PC-9 (cell line): ENCODE measurements around the gene ZSWIM4.

Experiments
- EZH2 ChIP-seq: fragments of 200-600 bp; sonication (generic); IDR thresholded peaks from 2 replicates; pipeline ENCODE4 v1.8.0; 2017; ENCODE audit warnings: antibody characterized with exemption, low read depth
- TF ChIP-seq, protein P1 (sequence below): fragments of 200-600 bp; sonication (generic); conservative IDR thresholded peaks from 2 replicates; pipeline ENCODE4 v1.6.1; 2017; ENCODE audit warnings: mixed run types, antibody characterized with exemption, mild to moderate bottlenecking, moderate library complexity

DNA sequence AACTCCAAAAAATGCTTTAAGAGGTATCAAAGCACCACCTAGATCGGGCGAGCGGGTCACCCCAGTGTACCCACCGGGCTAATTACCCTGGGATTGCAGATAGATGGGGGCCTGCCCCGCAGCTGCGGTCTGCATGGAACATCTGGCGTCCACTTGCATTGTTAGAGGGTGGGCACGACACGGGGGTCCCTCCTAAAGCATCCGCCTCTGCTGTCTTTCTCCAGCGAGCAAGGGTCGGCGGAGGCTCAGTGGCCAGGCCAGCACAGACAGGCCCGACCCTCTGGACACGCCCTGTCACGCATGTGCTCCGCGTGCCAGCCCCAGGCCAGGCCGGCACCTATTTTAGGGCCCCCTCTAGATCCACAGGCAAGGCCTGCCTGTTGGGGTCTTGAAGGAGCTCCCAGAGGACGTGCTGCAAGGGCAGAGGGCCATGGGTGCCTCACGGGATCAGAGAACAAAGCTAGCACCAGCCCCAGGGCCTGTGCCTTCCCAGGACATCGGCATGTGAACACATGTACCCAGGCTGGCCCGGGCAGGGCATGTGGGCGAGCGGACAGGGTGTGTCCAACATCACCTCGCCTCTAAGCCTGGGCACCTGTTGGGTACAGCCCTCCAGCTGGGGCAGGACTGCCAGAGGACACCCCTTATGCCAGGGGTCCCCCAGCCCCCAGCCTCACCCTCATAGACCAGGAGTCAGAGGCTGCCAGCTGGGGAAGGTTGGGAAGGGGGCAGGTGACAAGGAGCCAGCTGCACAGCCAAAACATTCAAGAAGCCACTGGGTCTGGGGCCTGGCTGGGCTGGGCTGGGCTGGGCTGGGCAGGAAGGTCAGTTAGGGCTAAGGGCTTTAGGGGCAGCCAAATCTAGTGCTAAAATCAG lies 46.1 kb downstream of the ZSWIM4 start:
- TF ChIP-seq, protein P1, sequence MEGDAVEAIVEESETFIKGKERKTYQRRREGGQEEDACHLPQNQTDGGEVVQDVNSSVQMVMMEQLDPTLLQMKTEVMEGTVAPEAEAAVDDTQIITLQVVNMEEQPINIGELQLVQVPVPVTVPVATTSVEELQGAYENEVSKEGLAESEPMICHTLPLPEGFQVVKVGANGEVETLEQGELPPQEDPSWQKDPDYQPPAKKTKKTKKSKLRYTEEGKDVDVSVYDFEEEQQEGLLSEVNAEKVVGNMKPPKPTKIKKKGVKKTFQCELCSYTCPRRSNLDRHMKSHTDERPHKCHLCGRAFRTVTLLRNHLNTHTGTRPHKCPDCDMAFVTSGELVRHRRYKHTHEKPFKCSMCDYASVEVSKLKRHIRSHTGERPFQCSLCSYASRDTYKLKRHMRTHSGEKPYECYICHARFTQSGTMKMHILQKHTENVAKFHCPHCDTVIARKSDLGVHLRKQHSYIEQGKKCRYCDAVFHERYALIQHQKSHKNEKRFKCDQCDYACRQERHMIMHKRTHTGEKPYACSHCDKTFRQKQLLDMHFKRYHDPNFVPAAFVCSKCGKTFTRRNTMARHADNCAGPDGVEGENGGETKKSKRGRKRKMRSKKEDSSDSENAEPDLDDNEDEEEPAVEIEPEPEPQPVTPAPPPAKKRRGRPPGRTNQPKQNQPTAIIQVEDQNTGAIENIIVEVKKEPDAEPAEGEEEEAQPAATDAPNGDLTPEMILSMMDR: no peak
- no peak for TF ChIP-seq EZH2
